Neural cell (in vitro differentiated cells): Measurements from ENCODE around the gene QRICH2.

Experiments used
- CTCF ChIP-seq: fragments of 450-650 bp; IDR thresholded peaks from 2 replicates; pipeline ENCODE4 v1.5.1; 2014; ENCODE audit warnings: antibody characterized with exemption, mild to moderate bottlenecking, moderate library complexity; ENCODE audit not compliant: poor library complexity, severe bottlenecking
- EP300 ChIP-seq: fragments of 450-650 bp; conservative IDR thresholded peaks from 2 replicates; pipeline ENCODE4 v1.6.1; 2014; ENCODE audit warnings: antibody characterized with exemption, mild to moderate bottlenecking, moderate library complexity; ENCODE audit not compliant: poor library complexity, severe bottlenecking
- EZH2 ChIP-seq: fragments of 200-600, 300-800 bp; shearing (Covaris generic), sonication (generic); IDR thresholded peaks from 2 replicates; pipeline ENCODE4 v1.6.1; 2014; ENCODE audit warnings: antibody characterized with exemption, low read length, borderline replicate concordance, mild to moderate bottlenecking; ENCODE audit not compliant: insufficient read depth, poor library complexity, severe bottlenecking
- MXI1 ChIP-seq: fragments of 450-650 bp; conservative IDR thresholded peaks from 2 replicates; pipeline ENCODE4 v1.6.1; 2014; ENCODE audit warnings: antibody characterized with exemption, mild to moderate bottlenecking; ENCODE audit not compliant: poor library complexity, severe bottlenecking
- POLR2AphosphoS5 ChIP-seq: IDR thresholded peaks from 2 replicates; pipeline ENCODE4 v1.6.1; 2012
- SMC3 ChIP-seq: fragments of 450-650 bp; conservative IDR thresholded peaks from 2 replicates; pipeline ENCODE4 v1.6.1; 2014; ENCODE audit warnings: antibody characterized with exemption, mild to moderate bottlenecking, moderate library complexity; ENCODE audit not compliant: poor library complexity
- TAF1 ChIP-seq: IDR thresholded peaks from 2 replicates; pipeline ENCODE4 v1.6.1; 2012; ENCODE audit warnings: low read depth
- TF ChIP-seq, protein P1 (sequence below): IDR thresholded peaks from 2 replicates; pipeline ENCODE4 v1.6.1; 2012; ENCODE audit warnings: borderline replicate concordance

- TF ChIP-seq CTCF (no peak), TAF1 (no peak), POLR2AphosphoS5 (no peak), EZH2 (no peak), EP300 (no peak), MXI1 (no peak), SMC3 (no peak)
- TF ChIP-seq, protein P1, sequence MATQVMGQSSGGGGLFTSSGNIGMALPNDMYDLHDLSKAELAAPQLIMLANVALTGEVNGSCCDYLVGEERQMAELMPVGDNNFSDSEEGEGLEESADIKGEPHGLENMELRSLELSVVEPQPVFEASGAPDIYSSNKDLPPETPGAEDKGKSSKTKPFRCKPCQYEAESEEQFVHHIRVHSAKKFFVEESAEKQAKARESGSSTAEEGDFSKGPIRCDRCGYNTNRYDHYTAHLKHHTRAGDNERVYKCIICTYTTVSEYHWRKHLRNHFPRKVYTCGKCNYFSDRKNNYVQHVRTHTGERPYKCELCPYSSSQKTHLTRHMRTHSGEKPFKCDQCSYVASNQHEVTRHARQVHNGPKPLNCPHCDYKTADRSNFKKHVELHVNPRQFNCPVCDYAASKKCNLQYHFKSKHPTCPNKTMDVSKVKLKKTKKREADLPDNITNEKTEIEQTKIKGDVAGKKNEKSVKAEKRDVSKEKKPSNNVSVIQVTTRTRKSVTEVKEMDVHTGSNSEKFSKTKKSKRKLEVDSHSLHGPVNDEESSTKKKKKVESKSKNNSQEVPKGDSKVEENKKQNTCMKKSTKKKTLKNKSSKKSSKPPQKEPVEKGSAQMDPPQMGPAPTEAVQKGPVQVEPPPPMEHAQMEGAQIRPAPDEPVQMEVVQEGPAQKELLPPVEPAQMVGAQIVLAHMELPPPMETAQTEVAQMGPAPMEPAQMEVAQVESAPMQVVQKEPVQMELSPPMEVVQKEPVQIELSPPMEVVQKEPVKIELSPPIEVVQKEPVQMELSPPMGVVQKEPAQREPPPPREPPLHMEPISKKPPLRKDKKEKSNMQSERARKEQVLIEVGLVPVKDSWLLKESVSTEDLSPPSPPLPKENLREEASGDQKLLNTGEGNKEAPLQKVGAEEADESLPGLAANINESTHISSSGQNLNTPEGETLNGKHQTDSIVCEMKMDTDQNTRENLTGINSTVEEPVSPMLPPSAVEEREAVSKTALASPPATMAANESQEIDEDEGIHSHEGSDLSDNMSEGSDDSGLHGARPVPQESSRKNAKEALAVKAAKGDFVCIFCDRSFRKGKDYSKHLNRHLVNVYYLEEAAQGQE, result no peak
Measured at GRCh38 chr17:76262732-76263344, 45.2 kb downstream of the QRICH2 start.
